Liver (tissue), 3 donors: ENCODE data around the gene KCNG1.

Source experiments
- CTCF ChIP-seq: fragments of 150-350 bp; IDR thresholded peaks from 2 replicates; pipeline ENCODE4 v1.5.1; 2017; ENCODE audit warnings: improper control_type of control experiment, low read depth, low read length; ENCODE audit not compliant: missing input control
- EGR1 ChIP-seq, 2 donors: IDR thresholded peaks; 2 replicates each; pipeline ENCODE4 v1.6.1; 2016 to 2018; ENCODE audit warnings: antibody characterized with exemption in 2 of 2, low read depth in 2 of 2
- JUND ChIP-seq, 2 donors: IDR thresholded peaks; 2 replicates each; pipeline ENCODE4 v1.6.1; 2016; ENCODE audit warnings: antibody characterized with exemption in 2 of 2
- MAX ChIP-seq: IDR thresholded peaks from 2 replicates; pipeline ENCODE4 v1.6.1; 2016; ENCODE audit warnings: antibody characterized with exemption
- REST ChIP-seq: IDR thresholded peaks from 2 replicates; pipeline ENCODE4 v1.6.1; 2016; ENCODE audit warnings: antibody characterized with exemption, mild to moderate bottlenecking
- SP1 ChIP-seq: IDR thresholded peaks from 2 replicates; pipeline ENCODE4 v1.6.1; 2018; ENCODE audit warnings: antibody characterized with exemption, mild to moderate bottlenecking
- TAF1 ChIP-seq: conservative IDR thresholded peaks from 2 replicates; pipeline ENCODE4 v1.6.1; 2016; ENCODE audit warnings: antibody characterized with exemption, mild to moderate bottlenecking
- YY1 ChIP-seq: IDR thresholded peaks from 2 replicates; pipeline ENCODE4 v1.6.1; 2016; ENCODE audit warnings: antibody characterized with exemption, mild to moderate bottlenecking
- donor health status: healthy.
- donor health status: healthy.

DNA sequence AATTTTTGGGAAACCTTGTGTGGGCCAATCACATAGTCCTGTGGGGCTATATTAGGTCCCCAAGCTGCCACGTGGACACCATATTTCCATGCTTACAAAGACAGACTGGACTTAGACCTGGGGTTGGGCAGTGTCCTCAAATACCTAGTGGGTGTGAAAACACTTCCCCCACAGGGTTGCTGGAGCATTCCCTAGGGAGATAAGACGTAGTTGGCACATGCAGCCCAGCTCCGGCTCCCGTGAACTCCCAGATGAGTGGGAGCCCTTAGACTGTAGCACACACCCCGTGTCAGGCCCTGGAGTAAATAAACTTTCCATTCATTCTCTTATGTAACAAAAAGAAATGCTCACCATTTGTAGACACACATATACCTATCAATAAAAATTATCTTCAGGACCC lies 14.2 kb downstream of the KCNG1 start:
- TF ChIP-seq MAX (no peak), CTCF (no peak), EGR1 (IDR thresholded peaks at IDR 0.05; ENCODE audit: low read depth in 2 of 2) (no peak), TAF1 (no peak), REST (no peak), SP1 (no peak), YY1 (no peak), JUND (IDR thresholded peaks at IDR 0.05) (no peak)
